H1 (cell line): ENCODE data around the gene GTF3C5. TPM values are rescaled to one million over a fixed set of nuclear protein-coding genes. Genes with fewer than 3 reads are reported as not detected.

Source experiments
- CTCF ChIA-PET: fragments of 300-600 bp; sonication (Branson Sonifier 250); formaldehyde crosslinking; loops from one replicate; lab custom pipeline; 2021; ENCODE audit not compliant: partially characterized antibody; lab: Charles Lee
- POLR2A ChIA-PET: fragments of 300-600 bp; sonication (Branson Sonifier 250); formaldehyde crosslinking; loops from one replicate; lab custom pipeline; 2021; ENCODE audit warnings: inconsistent platforms; ENCODE audit not compliant: partially characterized antibody; lab: Charles Lee
- DNase-seq, 2 experiments: peaks; one replicate each; pipeline versions ENCODE4 v3.0.0 to v3.0.0-alpha.2; 2010 to 2022; ENCODE audit warnings: low spot score in 2 of 2, low read depth in 1 of 2, mixed read lengths in 1 of 2
- FAIRE-seq: peaks from 2 replicates; lab custom pipeline; 2011; peaks lifted over from hg19 to GRCh38; lab: Jason Lieb, UNC
- H2AFZ ChIP-seq: 2 replicates; pipeline ENCODE4 v1.8.1; 2012; ENCODE audit warnings: low read length, inconsistent platforms
- H2AK5ac ChIP-seq: 2 replicates; pipeline ENCODE4 v1.6.1; 2013; ENCODE audit warnings: low read depth, low read length
- H2BK120ac ChIP-seq: replicated peaks from 2 replicates; pipeline ENCODE3; 2013; ENCODE audit warnings: low read depth, low read length, inconsistent platforms
- H2BK12ac ChIP-seq: 2 replicates; pipeline ENCODE4 v1.6.1; 2013; ENCODE audit warnings: low read depth, low read length
- H2BK15ac ChIP-seq: 2 replicates; pipeline ENCODE4 v1.6.1; 2013; ENCODE audit warnings: low read length
- H2BK20ac ChIP-seq: 2 replicates; pipeline ENCODE4 v1.6.1; 2013; ENCODE audit warnings: low read length
- H2BK5ac ChIP-seq: 2 replicates; pipeline ENCODE4 v1.6.1; 2013; ENCODE audit warnings: low read depth, low read length
- H3K14ac ChIP-seq: 2 replicates; pipeline ENCODE4 v1.6.1; 2013; ENCODE audit warnings: inconsistent platforms; ENCODE audit not compliant: insufficient read length
- H3K18ac ChIP-seq: 2 replicates; pipeline ENCODE4 v1.6.1; 2013; ENCODE audit warnings: low read length; ENCODE audit errors: extremely low read depth
- H3K23ac ChIP-seq: 2 replicates; pipeline ENCODE4 v1.6.1; 2013; ENCODE audit warnings: inconsistent platforms; ENCODE audit not compliant: insufficient read length
- H3K23me2 ChIP-seq: 2 replicates; pipeline ENCODE4 v1.6.1; 2013; ENCODE audit warnings: low read depth, low read length
- H3K27ac ChIP-seq: 2 replicates; pipeline ENCODE4 v1.6.1; 2011; ENCODE audit warnings: low read depth, low read length, inconsistent platforms
- H3K27me3 ChIP-seq, 4 experiments: replicated peaks in 1 of 4; 1 replicate in 1 of 4; 2 replicates in 3 of 4; pipeline versions ENCODE4 v1.6.1 to v1.8.1; 2011 to 2013; ENCODE audit warnings: low read length in 3 of 4, mild to moderate bottlenecking in 3 of 4, inconsistent platforms in 2 of 4, mixed read lengths in 2 of 4, moderate library complexity in 1 of 4; ENCODE audit not compliant: control insufficient read depth in 3 of 4, insufficient read depth in 3 of 4; ENCODE audit errors: extremely low read depth in 1 of 4
- H3K36me3 ChIP-seq, 4 experiments: 2 replicates each; pipeline versions ENCODE4 v1.6.1 to v1.8.1; 2011 to 2013; ENCODE audit warnings: mild to moderate bottlenecking in 4 of 4, low read length in 3 of 4, moderate library complexity in 2 of 4, control low read depth in 1 of 4, inconsistent platforms in 1 of 4; ENCODE audit not compliant: insufficient read depth in 4 of 4, control insufficient read depth in 2 of 4
- H3K4ac ChIP-seq: replicated peaks from 2 replicates; pipeline ENCODE3; 2013; ENCODE audit warnings: low read length, low read depth, mixed read lengths, inconsistent platforms; ENCODE audit not compliant: insufficient read length
- H3K4me1 ChIP-seq, 4 experiments: replicated peaks in 1 of 4; 1 replicate in 1 of 4; 2 replicates in 3 of 4; pipeline versions ENCODE4 v1.6.1 to v1.8.1; 2011 to 2013; ENCODE audit warnings: low read length in 3 of 4, inconsistent platforms in 2 of 4, mixed read lengths in 1 of 4; ENCODE audit not compliant: insufficient read depth in 4 of 4, control insufficient read depth in 3 of 4
- H3K4me2 ChIP-seq, 2 experiments: 2 replicates each; pipeline versions ENCODE4 v1.6.1 to v1.8.1; 2011 to 2013; ENCODE audit warnings: low read depth in 2 of 2, low read length in 2 of 2, control low read depth in 1 of 2, inconsistent platforms in 1 of 2, mild to moderate bottlenecking in 1 of 2; ENCODE audit not compliant: insufficient read depth in 1 of 2
- H3K4me3 ChIP-seq, 4 experiments: fragments of 200-600, 300-600 bp in 1 of 4; sonication (generic), shearing (Covaris generic), sonication (Bioruptor Twin) in 1 of 4; 2 replicates each; pipeline versions ENCODE4 v1.5.1 to v1.8.1; 2011 to 2016; ENCODE audit warnings: low read length in 4 of 4, low read depth in 3 of 4, control low read depth in 2 of 4, inconsistent platforms in 2 of 4, mild to moderate bottlenecking in 2 of 4, mixed read lengths in 1 of 4, moderate library complexity in 1 of 4; ENCODE audit not compliant: insufficient read depth in 2 of 4; ENCODE audit errors: extremely low read depth in 1 of 4
- H3K56ac ChIP-seq: replicated peaks from 2 replicates; pipeline ENCODE3; 2013; ENCODE audit warnings: low read depth, mild to moderate bottlenecking, mixed read lengths, low read length, inconsistent platforms; ENCODE audit not compliant: insufficient read length
- H3K79me1 ChIP-seq: 2 replicates; pipeline ENCODE4 v1.6.1; 2013; ENCODE audit warnings: low read depth, low read length, control low read depth
- H3K79me2 ChIP-seq, 2 experiments: 2 replicates each; pipeline versions ENCODE4 v1.6.1 to v1.8.1; 2012 to 2013; ENCODE audit warnings: low read length in 2 of 2, mild to moderate bottlenecking in 2 of 2, inconsistent platforms in 1 of 2; ENCODE audit not compliant: insufficient read depth in 2 of 2, control insufficient read depth in 1 of 2
- H3K9ac ChIP-seq, 4 experiments: replicated peaks in 1 of 4; 1 replicate in 1 of 4; 2 replicates in 3 of 4; pipeline versions ENCODE4 v1.6.1 to v1.8.1; 2011 to 2013; ENCODE audit warnings: low read depth in 3 of 4, low read length in 3 of 4, control low read depth in 2 of 4, mild to moderate bottlenecking in 2 of 4, moderate library complexity in 2 of 4, inconsistent platforms in 1 of 4; ENCODE audit errors: extremely low read depth in 1 of 4
- H3K9me3 ChIP-seq, 2 experiments: 2 replicates each; pipeline versions ENCODE4 v1.6.1 to v1.8.1; 2012 to 2013; ENCODE audit warnings: mild to moderate bottlenecking in 2 of 2, moderate library complexity in 2 of 2, control low read depth in 1 of 2, inconsistent platforms in 1 of 2, low read depth in 1 of 2, low read length in 1 of 2, mixed read lengths in 1 of 2; ENCODE audit not compliant: insufficient read depth in 2 of 2
- H4K20me1 ChIP-seq, 2 experiments: replicated peaks in 1 of 2; 2 replicates each; pipeline versions ENCODE3 to v1.8.1; 2011 to 2013; ENCODE audit warnings: inconsistent platforms in 2 of 2, low read length in 2 of 2, mild to moderate bottlenecking in 1 of 2; ENCODE audit not compliant: insufficient read depth in 2 of 2, control insufficient read depth in 1 of 2
- H4K5ac ChIP-seq: 2 replicates; pipeline ENCODE4 v1.6.1; 2013; ENCODE audit warnings: low read length, low read depth, mixed read lengths, inconsistent platforms; ENCODE audit not compliant: insufficient read length
- H4K8ac ChIP-seq: 2 replicates; pipeline ENCODE4 v1.8.0; 2013; ENCODE audit warnings: mild to moderate bottlenecking, moderate library complexity, low read length, inconsistent platforms; ENCODE audit not compliant: insufficient read depth; ENCODE audit errors: extremely low read depth
- H4K91ac ChIP-seq: replicated peaks from 2 replicates; pipeline ENCODE3; 2013; ENCODE audit warnings: low read length, mixed read lengths, inconsistent platforms; ENCODE audit not compliant: insufficient read length
- ATF2 ChIP-seq: IDR thresholded peaks from 2 replicates; pipeline ENCODE4 v1.6.1; 2012; ENCODE audit warnings: low read length, inconsistent platforms
- CBX5 ChIP-seq: fragments of 300-800, 300-1000 bp; sonication (generic); IDR thresholded peaks from 2 replicates; pipeline ENCODE4 v1.7.1; 2016; ENCODE audit warnings: antibody characterized with exemption, low read length, low read depth
- CBX8 ChIP-seq: fragments of 300-800, 300-1000 bp; sonication (generic); IDR thresholded peaks from 2 replicates; pipeline ENCODE4 v1.7.1; 2016; ENCODE audit warnings: low read depth, low read length, borderline replicate concordance
- EP300 ChIP-seq, 2 experiments: IDR thresholded peaks; 1 replicate in 1 of 2; 2 replicates in 1 of 2; pipeline ENCODE4 v1.6.1; 2011 to 2012; ENCODE audit warnings: low read depth in 2 of 2, low read length in 2 of 2, mild to moderate bottlenecking in 2 of 2, borderline replicate concordance in 1 of 2, inconsistent platforms in 1 of 2, moderate library complexity in 1 of 2
- KDM4A ChIP-seq: IDR thresholded peaks from one replicate; pipeline ENCODE4 v1.7.1; 2012; ENCODE audit warnings: low read depth, mild to moderate bottlenecking, moderate library complexity, low read length, inconsistent platforms; ENCODE audit not compliant: severe bottlenecking
- KDM5A ChIP-seq: fragments of 200-600 bp; IDR thresholded peaks from 2 replicates; pipeline ENCODE4 v1.7.1; 2012; ENCODE audit warnings: mild to moderate bottlenecking, low read length, inconsistent platforms, mixed read lengths
- MAX ChIP-seq: IDR thresholded peaks from 2 replicates; pipeline ENCODE4 v1.6.1; 2012; ENCODE audit warnings: inconsistent platforms
- NRF1 ChIP-seq: IDR thresholded peaks from 2 replicates; pipeline ENCODE4 v1.6.1; 2011; ENCODE audit warnings: mild to moderate bottlenecking, low read depth, low read length, improper control_type of control experiment
- SIN3A ChIP-seq, 2 experiments: IDR thresholded peaks in 1 of 2; conservative IDR thresholded peaks in 1 of 2; 2 replicates each; pipeline ENCODE4 v1.6.1; 2011 to 2012; ENCODE audit warnings: low read length in 2 of 2, improper control_type of control experiment in 1 of 2, low read depth in 1 of 2, mild to moderate bottlenecking in 1 of 2
- SIRT6 ChIP-seq: IDR thresholded peaks from one replicate; pipeline ENCODE4 v1.7.1; 2012; ENCODE audit warnings: low read length, inconsistent platforms
- SP1 ChIP-seq: IDR thresholded peaks from 2 replicates; pipeline ENCODE4 v1.6.1; 2011; ENCODE audit warnings: low read depth, low read length
- TBP ChIP-seq: IDR thresholded peaks from 2 replicates; pipeline ENCODE4 v1.6.1; 2011; ENCODE audit warnings: low read depth, low read length, improper control_type of control experiment
- WGBS, 2 experiments: shearing (Covaris generic) in 1 of 2; methylation state at CpG; one replicate each; pipeline versions ENCODE4 v1.1.6 to v1.1.7; 2013 to 2015; ENCODE audit warnings: low lambda C conversion rate in 2 of 2, mixed read lengths in 2 of 2, inconsistent platforms in 1 of 2, low coverage in 1 of 2, missing lambda C conversion rate in 1 of 2; ENCODE audit not compliant: insufficient replicate concordance in 2 of 2, insufficient coverage in 1 of 2, insufficient read length in 1 of 2; ENCODE audit errors: extremely low coverage in 1 of 2, missing lambda C conversion rate in 1 of 2; 5-methylcytosine and 5-hydroxymethylcytosine counted together
- polyA plus RNA-seq, 7 experiments: library from polyadenylated mRNA; depleted of rRNA in 3 of 7; stranded (reverse) in 5 of 7; unstranded in 2 of 7; fragments of >200 nt in 5 of 7; fragments of 200-250 nt in 2 of 7; gene quantifications; 1 replicate in 5 of 7; 2 replicates in 1 of 7; 4 replicates in 1 of 7; pipeline versions ENCODE4 v1.2.1 to v1.2.3, GENCODE V29; 2011 to 2013; ENCODE audit warnings: missing spikeins in 2 of 7, mixed read lengths in 2 of 7
- total RNA-seq: library from RNA; stranded (reverse); fragmentation: NEBNext Ultra II Directional; extraction: Animal tissue kit (Norgen Biotek cat#: 25700); gene quantifications from 2 replicates; pipeline ENCODE4 v1.2.1, GENCODE V29; 2021

Gene GTF3C5
- total and polyA plus RNA-seq, 2 of the 8 experiments (the other 6 are each of a cell fraction or from before 2014, with no cell fraction given), result 78.7 to 87.1 TPM

- H3K4me3 ChIP-seq, result no peak overlapping the region
- no peak overlapping the region for H3K23ac ChIP-seq
- no peaks in the 10 kb centered on the region; a peak in 1 of 8 replicates for H3K36me3 ChIP-seq
- POLR2A ChIA-PET, result no interaction called here
- H4K91ac ChIP-seq, result no peak overlapping the region
- H2BK120ac ChIP-seq, result no peak overlapping the region
- no peaks in the 10 kb centered on the region for H3K9me3 ChIP-seq
- no peak for DNase-seq
- H3K9ac ChIP-seq, result no peak overlapping the region
- H2BK5ac ChIP-seq, result no peak overlapping the region
- H3K27me3 ChIP-seq, result no peaks in the 10 kb centered on the region
- no peaks in the 10 kb centered on the region for H3K79me2 ChIP-seq
- no peak overlapping the region for H3K4me2 ChIP-seq
- H2BK15ac ChIP-seq, result no peak overlapping the region
- no peak overlapping the region for H4K8ac ChIP-seq
- H2BK12ac ChIP-seq, result no peak overlapping the region
- H3K79me1 ChIP-seq, result no peaks in the 10 kb centered on the region
- no peak for FAIRE-seq
- no peaks in the 10 kb centered on the region for H4K20me1 ChIP-seq
- H2AK5ac ChIP-seq, result no peak overlapping the region
- no peak overlapping the region for H3K27ac ChIP-seq
- no peaks in the 10 kb centered on the region for H3K23me2 ChIP-seq
- CTCF ChIA-PET, result interaction anchor here (0.5 to 1.8 kb wide), 3 partner anchors 67 to 147 kb away, joined by 3 to 4 read pairs (median 4); no protein-coding TSS in a partner anchor
- no peak overlapping the region for H3K56ac ChIP-seq
- no peak overlapping the region for H2AFZ ChIP-seq
- H3K4me1 ChIP-seq, result no peaks in the 10 kb centered on the region
- H3K18ac ChIP-seq, result no peak overlapping the region
- no peak overlapping the region for H3K4ac ChIP-seq
- no peak overlapping the region for H4K5ac ChIP-seq
- WGBS, 2 experiments, result 80% methylated on average over 4 of the region's 4 CpGs; no CpG with 5 or more reads in 1 of the 2 experiments
- H2BK20ac ChIP-seq, result no peak overlapping the region
- H3K14ac ChIP-seq, result no peak overlapping the region
- TF ChIP-seq SIRT6, result no peak
- TF ChIP-seq TBP, result no peak
- no peak for TF ChIP-seq CBX5
- no peak for TF ChIP-seq MAX
- no peak for TF ChIP-seq SP1
- TF ChIP-seq EP300 (IDR thresholded peaks at IDR 0.05; ENCODE audit: borderline replicate concordance in 1 of 2, low read depth in 2 of 2, low read length in 2 of 2), result no peak
- no peak for TF ChIP-seq NRF1
- TF ChIP-seq ATF2, result no peak
- no peak for TF ChIP-seq KDM4A
- no peak for TF ChIP-seq SIN3A (conservative IDR thresholded peaks at IDR 0.05 in 1 of 2, IDR thresholded peaks at IDR 0.05 in 1 of 2; ENCODE audit: low read depth in 1 of 2, low read length in 2 of 2)
- TF ChIP-seq CBX8, result no peak
- TF ChIP-seq KDM5A, result no peak
Observed at GRCh38 chr9:133076691-133077090, 45.9 kb downstream of the GTF3C5 start.
